Endothelial cell of umbilical vein (primary cell): ENCODE results near the gene RAI1. TPM values are rescaled to one million over a fixed set of nuclear protein-coding genes. Genes with fewer than 3 reads are reported as not detected.

Experiments
- BruUV-seq: library from RNA; stranded (reverse); fragments of 400-500 nt; replicated peaks from 2 replicates; lab custom pipeline; 2021; lab: Mats Ljungman, UMichigan
- CTCF ChIA-PET: fragments of 300-600, 350-600 bp; sonication (Branson Sonifier 250); formaldehyde crosslinking; loops from one replicate; lab custom pipeline; 2021; ENCODE audit warnings: antibody characterized with exemption, inconsistent platforms; lab: Charles Lee
- POLR2A ChIA-PET: fragments of 300-600, 350-600 bp; sonication (Branson Sonifier 250); formaldehyde crosslinking; loops from one replicate; lab custom pipeline; 2021; ENCODE audit warnings: antibody characterized with exemption, inconsistent platforms; lab: Charles Lee
- DNase-seq: peaks from one replicate; pipeline ENCODE4 v3.0.0-alpha.2; 2011; ENCODE audit warnings: low read depth, low spot score
- FAIRE-seq: peaks from 2 replicates; lab custom pipeline; 2011; peaks lifted over from hg19 to GRCh38; lab: Jason Lieb, UNC
- H2AFZ ChIP-seq: 2 replicates; pipeline ENCODE4 v1.6.0; 2012; ENCODE audit warnings: low read depth, low read length, control low read depth, inconsistent platforms
- H3K27ac ChIP-seq: 2 replicates; pipeline ENCODE4 v1.5.1; 2011; ENCODE audit warnings: low read depth, mild to moderate bottlenecking, control low read depth, low read length, moderate library complexity; ENCODE audit not compliant: insufficient read depth
- H3K27me3 ChIP-seq, 2 experiments: 2 replicates each; pipeline versions ENCODE4 v1.6.0 to v1.6.1; 2011; ENCODE audit warnings: low read length in 2 of 2, mixed read lengths in 1 of 2; ENCODE audit not compliant: control insufficient read depth in 2 of 2, insufficient read depth in 2 of 2
- H3K36me3 ChIP-seq, 2 experiments: 2 replicates in 1 of 2; 3 replicates in 1 of 2; pipeline ENCODE4 v1.5.1; 2011; ENCODE audit warnings: low read length in 2 of 2, mild to moderate bottlenecking in 1 of 2, moderate library complexity in 1 of 2; ENCODE audit not compliant: control insufficient read depth in 2 of 2, insufficient read depth in 2 of 2; ENCODE audit errors: extremely low read depth in 1 of 2
- H3K4me1 ChIP-seq: 3 replicates; pipeline ENCODE4 v1.5.1; 2011; ENCODE audit warnings: mild to moderate bottlenecking, low read length; ENCODE audit not compliant: control insufficient read depth, insufficient read depth; ENCODE audit errors: extremely low read depth
- H3K4me2 ChIP-seq: 2 replicates; pipeline ENCODE4 v1.6.1; 2011; ENCODE audit warnings: low read length, control low read depth, mixed read lengths; ENCODE audit not compliant: insufficient read depth
- H3K4me3 ChIP-seq, 3 experiments: fragments of 200-600 bp in 1 of 3; sonication (generic), shearing (Covaris generic) in 1 of 3; replicated peaks in 1 of 3; 2 replicates each; pipeline ENCODE4 v1.5.1; 2011 to 2016; ENCODE audit warnings: control low read depth in 3 of 3, low read length in 3 of 3, mild to moderate bottlenecking in 2 of 3, inconsistent platforms in 1 of 3, low read depth in 1 of 3, moderate library complexity in 1 of 3; ENCODE audit not compliant: insufficient read depth in 1 of 3
- H3K79me2 ChIP-seq: 2 replicates; pipeline ENCODE4 v1.6.0; 2012; ENCODE audit warnings: low read length, inconsistent platforms; ENCODE audit not compliant: control insufficient read depth, insufficient read depth
- H3K9ac ChIP-seq: replicated peaks from 2 replicates; pipeline ENCODE3; 2011; ENCODE audit warnings: low read length, control low read depth; ENCODE audit not compliant: insufficient read depth; ENCODE audit errors: extremely low read depth
- H3K9me1 ChIP-seq: replicated peaks from 3 replicates; pipeline ENCODE4 v1.6.0; 2011; ENCODE audit warnings: mild to moderate bottlenecking, low read length; ENCODE audit not compliant: control insufficient read depth, insufficient read depth; ENCODE audit errors: extremely low read depth
- H3K9me3 ChIP-seq: replicated peaks from 2 replicates; pipeline ENCODE4 v1.5.1; 2012; ENCODE audit warnings: low read length, inconsistent platforms; ENCODE audit not compliant: control insufficient read depth, insufficient read depth
- H4K20me1 ChIP-seq: replicated peaks from 2 replicates; pipeline ENCODE3; 2011; ENCODE audit warnings: mild to moderate bottlenecking, low read length; ENCODE audit not compliant: control insufficient read depth, insufficient read depth; ENCODE audit errors: extremely low read depth
- CTCF ChIP-seq, 2 donors: IDR thresholded peaks; 1 replicate in 1 of 2; 2 replicates in 1 of 2; pipeline ENCODE4 v1.5.1; 2011; ENCODE audit warnings: low read length in 2 of 2, mild to moderate bottlenecking in 2 of 2, moderate library complexity in 2 of 2, control low read depth in 1 of 2, inconsistent platforms in 1 of 2, low read depth in 1 of 2; ENCODE audit not compliant: insufficient read depth in 1 of 2; ENCODE audit errors: extremely low read depth in 1 of 2
- EZH2 ChIP-seq: IDR thresholded peaks from 2 replicates; pipeline ENCODE4 v1.6.1; 2012; ENCODE audit warnings: borderline replicate concordance, low read depth, mild to moderate bottlenecking, moderate library complexity, low read length, inconsistent platforms; ENCODE audit not compliant: severe bottlenecking
- FOS ChIP-seq: IDR thresholded peaks from 2 replicates; pipeline ENCODE4 v1.6.1; 2011; ENCODE audit warnings: mild to moderate bottlenecking, low read length, moderate library complexity, borderline replicate concordance; ENCODE audit not compliant: insufficient read depth
- GATA2 ChIP-seq: IDR thresholded peaks from 2 replicates; pipeline ENCODE4 v1.7.0; 2011; ENCODE audit warnings: low read depth, mild to moderate bottlenecking, moderate library complexity, mixed read lengths, low read length; ENCODE audit not compliant: insufficient read length, insufficient read depth
- JUN ChIP-seq: IDR thresholded peaks from 2 replicates; pipeline ENCODE4 v1.6.1; 2011; ENCODE audit warnings: borderline replicate concordance, low read depth; ENCODE audit not compliant: insufficient read length, insufficient read depth
- MAX ChIP-seq: IDR thresholded peaks from 2 replicates; pipeline ENCODE4 v1.6.1; 2011; ENCODE audit not compliant: insufficient read depth, insufficient read length
- MYC ChIP-seq: IDR thresholded peaks from one replicate; pipeline ENCODE4 v1.6.1; 2011; ENCODE audit warnings: mild to moderate bottlenecking, low read depth, low read length
- POLR2A ChIP-seq: IDR thresholded peaks from 2 replicates; pipeline ENCODE4 v1.6.1; 2012; ENCODE audit warnings: low read depth, mild to moderate bottlenecking, control low read depth, low read length
- POLR2AphosphoS5 ChIP-seq: IDR thresholded peaks from 2 replicates; pipeline ENCODE4 v1.6.1; 2012; ENCODE audit warnings: low read depth, mild to moderate bottlenecking, control low read depth, low read length, moderate library complexity; ENCODE audit not compliant: insufficient read depth
- dilution Hi-C: fragments of 300-500 bp; cut with MboI; formaldehyde crosslinking; loops from one replicate; pipeline ENCODE4 v1.15.0; 2019; ENCODE audit warnings: low sequenced_read_pairs; ENCODE audit not compliant: extremely low pct_ligation_motif_present
- intact Hi-C: fragments of 100-400 bp; cut with micrococcal nuclease; formaldehyde crosslinking; loops from one replicate; pipeline ENCODE4 v1.10.0; 2022
- polyA plus RNA-seq, 4 experiments: library from polyadenylated mRNA; depleted of rRNA in 3 of 4; stranded (reverse) in 3 of 4; unstranded in 1 of 4; fragments of >200 nt; gene quantifications; 2 replicates each; pipeline versions ENCODE4 v1.2.1 to v1.2.3, GENCODE V29; 2011 to 2012; ENCODE audit warnings: missing spikeins in 1 of 4
- total RNA-seq: library from RNA; stranded (reverse); gene quantifications from 2 replicates; pipeline ENCODE4 v1.2.3, GENCODE V29; 2021

Gene RAI1
- total and polyA plus RNA-seq, 2 donors (not counting 3 experiments of a cell fraction or from before 2014, with no cell fraction given), result 7.8 to 43.3 TPM

- ChIA-PET POLR2A (no interaction called here), CTCF (no interaction called here)
- FAIRE-seq, result no peak
- Histone ChIP-seq H3K27ac (no peak overlapping the region), H3K4me3 (no peak overlapping the region), H4K20me1 (peaks cover 2% of the 10 kb centered on the region), H3K4me1 (peaks cover 26% of the 10 kb centered on the region), H3K79me2 (peaks cover 76% of the 10 kb centered on the region), H3K9ac (no peak overlapping the region), H3K27me3 (no peaks in the 10 kb centered on the region), H2AFZ (no peak overlapping the region), H3K36me3 (no peaks in the 10 kb centered on the region), H3K9me3 (no peaks in the 10 kb centered on the region), H3K9me1 (no peaks in the 10 kb centered on the region), H3K4me2 (no peak overlapping the region)
- intact Hi-C loops (no loop called here), dilution Hi-C loops (no loop called here)
- no TSS peak for BruUV-seq
- TF ChIP-seq FOS (no peak), POLR2A (no peak)
- no peak for DNase-seq
These were observed 17.1 kb downstream of the RAI1 start for GRCh38 chr17:17698371-17698770.

GRCh38 chr17:17698869-17699351 is 17.7 kb downstream of the RAI1 start:
- Histone ChIP-seq H3K36me3 (no peaks in the 10 kb centered on the region), H3K9me1 (no peaks in the 10 kb centered on the region), H3K27ac (no peak overlapping the region), H3K27me3 (no peaks in the 10 kb centered on the region), H3K4me2 (no peak overlapping the region), H3K9me3 (no peaks in the 10 kb centered on the region), H3K4me3 (no peak overlapping the region), H3K79me2 (peaks cover 80% of the 10 kb centered on the region), H2AFZ (no peak overlapping the region), H3K9ac (no peak overlapping the region), H3K4me1 (peaks cover 20% of the 10 kb centered on the region), H4K20me1 (peaks cover 2% of the 10 kb centered on the region)
- intact Hi-C loops, result no loop called here
- no TSS peak for BruUV-seq
- DNase-seq (peak; percentile 12), FAIRE-seq (peak; percentile 66)
- POLR2A ChIA-PET, result no interaction called here
- TF ChIP-seq POLR2A (no peak), FOS (no peak), JUN (no peak), EZH2 (no peak), MAX (no peak), MYC (no peak), POLR2AphosphoS5 (no peak), CTCF (IDR thresholded peaks at IDR 0.05; ENCODE audit: extremely low read depth in 1 of 2, insufficient read depth in 1 of 2, low read depth in 1 of 2, low read length in 2 of 2) (no peak), GATA2 (no peak)
- CTCF ChIA-PET, result no interaction called here
- dilution Hi-C loops, result no loop called here
